ENCODE data around the gene EMCN.

- no peak for TF ChIP-seq CHD2 (IDR thresholded peaks at IDR 0.05; ENCODE audit: low read length)
- no peak for TF ChIP-seq KDM1A (IDR thresholded peaks at IDR 0.05; ENCODE audit: borderline replicate concordance, low read length)
- no peak for TF ChIP-seq POLR2AphosphoS5 (IDR thresholded peaks at IDR 0.05; ENCODE audit: low read depth, low read length)
- TF ChIP-seq CEBPB (IDR thresholded peaks at IDR 0.05; ENCODE audit: low read depth, low read length), result no peak
- no peak for TF ChIP-seq EP300 (IDR thresholded peaks at IDR 0.05; ENCODE audit: borderline replicate concordance in 1 of 2, low read depth in 2 of 2, low read length in 2 of 2)
- TF ChIP-seq CREB1 (IDR thresholded peaks at IDR 0.05), result no peak
- no peak for TF ChIP-seq CTCF (IDR thresholded peaks at IDR 0.05; ENCODE audit: control extremely low read depth in 1 of 3, insufficient read depth in 1 of 3, low read depth in 1 of 3, low read length in 3 of 3)
- TF ChIP-seq ATF3 (IDR thresholded peaks at IDR 0.05; ENCODE audit: insufficient read depth, low read depth, low read length), result no peak
- no peak for TF ChIP-seq FOSL1 (IDR thresholded peaks at IDR 0.05; ENCODE audit: insufficient read depth, low read depth, low read length)
- no peak for TF ChIP-seq MAFK (IDR thresholded peaks at IDR 0.05; ENCODE audit: low read depth, low read length)
- no peak for TF ChIP-seq RFX5 (IDR thresholded peaks at IDR 0.05; ENCODE audit: borderline replicate concordance, low read depth, low read length)
- no peak for TF ChIP-seq GABPA (IDR thresholded peaks at IDR 0.05; ENCODE audit: borderline replicate concordance, insufficient read depth, low read length)
- no peak for TF ChIP-seq SP1 (IDR thresholded peaks at IDR 0.05; ENCODE audit: low read depth, low read length)
- no peak for TF ChIP-seq POLR2A (IDR thresholded peaks at IDR 0.05; ENCODE audit: control extremely low read depth in 1 of 2, low read depth in 2 of 2, low read length in 2 of 2)
These were observed 150.4 kb downstream of the EMCN start for GRCh38 chr4:100367451-100367850.
